CD8-positive, alpha-beta memory T cell (primary cell): Measurements from ENCODE around the gene HUNK. TPM values are rescaled to one million over a fixed set of nuclear protein-coding genes. Genes with fewer than 3 reads are reported as not detected.

ENCODE experiments used
- CTCF ChIA-PET: fragments of 350-600 bp; sonication (Branson Sonifier 250); formaldehyde crosslinking; loops from one replicate; lab custom pipeline; 2021; ENCODE audit warnings: antibody characterized with exemption; lab: Charles Lee
- POLR2A ChIA-PET: fragments of 350-600 bp; sonication (Branson Sonifier 250); formaldehyde crosslinking; loops from one replicate; lab custom pipeline; 2021; ENCODE audit warnings: antibody characterized with exemption; lab: Charles Lee
- DNase-seq, 5 donors: peaks; one replicate each; pipeline versions ENCODE4 v3.0.0 to v3.0.0-alpha.2; 2020 to 2022; ENCODE audit warnings: mixed read lengths in 1 of 5
- H3K27ac ChIP-seq: one replicate; pipeline ENCODE4 v1.7.0; 2013; ENCODE audit warnings: low read depth, mild to moderate bottlenecking, low read length, moderate library complexity
- H3K27me3 ChIP-seq: 2 replicates; pipeline ENCODE4 v1.7.0; 2013; ENCODE audit warnings: low read length, mild to moderate bottlenecking; ENCODE audit not compliant: insufficient read depth, poor library complexity, severe bottlenecking
- H3K36me3 ChIP-seq: 2 replicates; pipeline ENCODE4 v1.7.0; 2013; ENCODE audit warnings: mild to moderate bottlenecking, low read length, moderate library complexity; ENCODE audit not compliant: insufficient read depth
- H3K4me1 ChIP-seq: 2 replicates; pipeline ENCODE4 v1.7.0; 2013; ENCODE audit warnings: mild to moderate bottlenecking, low read length, moderate library complexity; ENCODE audit not compliant: insufficient read depth
- H3K4me3 ChIP-seq: 2 replicates; pipeline ENCODE4 v1.7.0; 2013; ENCODE audit warnings: mild to moderate bottlenecking, low read length
- H3K9me3 ChIP-seq: 2 replicates; pipeline ENCODE4 v1.7.0; 2013; ENCODE audit warnings: mild to moderate bottlenecking, low read length
- H3K27ac Mint-ChIP-seq, 8 donors: one replicate each; pipeline ENCODE4 v1.8.0; 2020 to 2021; ENCODE audit warnings: mixed read lengths in 8 of 8, mild to moderate bottlenecking in 6 of 8, inconsistent platforms in 3 of 8, moderate library complexity in 3 of 8
- H3K27me3 Mint-ChIP-seq, 2 donors: one replicate each; pipeline ENCODE4 v1.8.0; 2020 to 2021; ENCODE audit warnings: mixed read lengths in 2 of 2, mild to moderate bottlenecking in 1 of 2, moderate library complexity in 1 of 2
- H3K36me3 Mint-ChIP-seq, 3 donors: one replicate each; pipeline ENCODE4 v1.8.0; 2020 to 2021; ENCODE audit warnings: mixed read lengths in 3 of 3, inconsistent platforms in 1 of 3, mild to moderate bottlenecking in 1 of 3
- H3K4me1 Mint-ChIP-seq, 3 donors: one replicate each; pipeline ENCODE4 v1.8.0; 2020 to 2021; ENCODE audit warnings: mixed read lengths in 3 of 3, inconsistent platforms in 1 of 3, mild to moderate bottlenecking in 1 of 3
- H3K4me3 Mint-ChIP-seq, 7 donors: one replicate each; pipeline ENCODE4 v1.8.0; 2020 to 2021; ENCODE audit warnings: mixed read lengths in 7 of 7, mild to moderate bottlenecking in 6 of 7, moderate library complexity in 4 of 7, inconsistent platforms in 2 of 7
- H3K9me3 Mint-ChIP-seq, 5 donors: one replicate each; pipeline ENCODE4 v1.8.0; 2020 to 2022; ENCODE audit warnings: mixed read lengths in 5 of 5, mild to moderate bottlenecking in 3 of 5, moderate library complexity in 2 of 5, inconsistent platforms in 1 of 5
- polyA plus RNA-seq: library from polyadenylated mRNA; unstranded; fragments of 300-500 nt; fragmentation: Illumina TruSeq; gene quantifications from one replicate; pipeline ENCODE4 v1.2.3, GENCODE V29; 2021
- total RNA-seq, 2 experiments: library from RNA; stranded (reverse); gene quantifications; one replicate each; pipeline ENCODE4 v1.2.3, GENCODE V29; 2021

Gene HUNK
- total and polyA plus RNA-seq, 3 experiments from 2014 or later = 0.02 to 0.20 (median 0.06) TPM

DNA sequence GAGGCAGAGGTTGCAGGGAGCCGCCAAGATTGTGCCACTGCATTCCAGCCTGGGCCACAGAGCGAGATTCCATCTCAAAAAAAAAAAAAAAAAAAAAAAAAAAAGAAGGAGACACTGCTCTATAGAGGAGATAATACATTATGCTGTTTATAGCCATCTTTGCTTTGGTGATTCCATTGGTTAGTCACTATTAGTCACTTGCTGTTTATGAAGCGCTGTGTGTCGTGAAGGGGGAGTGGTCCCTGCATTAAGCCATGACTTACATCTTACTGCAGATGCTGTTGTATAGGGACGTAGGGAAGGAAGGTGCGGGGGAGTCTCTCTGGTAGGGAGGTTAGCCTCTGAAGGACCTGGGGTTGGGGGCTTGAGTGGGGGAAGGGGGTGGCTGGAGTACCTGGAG is 48.3 kb downstream of the HUNK start:
- no peaks in the 10 kb centered on the region for H3K4me1 Mint-ChIP-seq
- Histone ChIP-seq H3K36me3 (no peaks in the 10 kb centered on the region), H3K27me3 (no peaks in the 10 kb centered on the region), H3K9me3 (no peaks in the 10 kb centered on the region), H3K4me1 (no peaks in the 10 kb centered on the region), H3K27ac (no peak overlapping the region), H3K4me3 (no peak overlapping the region)
- H3K9me3 Mint-ChIP-seq = peaks cover 0 to 7% (median 0%) of the 10 kb centered on the region in 5 donors
- no peak overlapping the region for H3K27ac Mint-ChIP-seq
- peaks cover 1 to 3% of the 10 kb centered on the region in 2 donors for H3K27me3 Mint-ChIP-seq
- ChIA-PET CTCF (no interaction called here), POLR2A (no interaction called here)
- no peak overlapping the region for H3K4me3 Mint-ChIP-seq
- DNase-seq = no peak
- no peaks in the 10 kb centered on the region for H3K36me3 Mint-ChIP-seq

DNA sequence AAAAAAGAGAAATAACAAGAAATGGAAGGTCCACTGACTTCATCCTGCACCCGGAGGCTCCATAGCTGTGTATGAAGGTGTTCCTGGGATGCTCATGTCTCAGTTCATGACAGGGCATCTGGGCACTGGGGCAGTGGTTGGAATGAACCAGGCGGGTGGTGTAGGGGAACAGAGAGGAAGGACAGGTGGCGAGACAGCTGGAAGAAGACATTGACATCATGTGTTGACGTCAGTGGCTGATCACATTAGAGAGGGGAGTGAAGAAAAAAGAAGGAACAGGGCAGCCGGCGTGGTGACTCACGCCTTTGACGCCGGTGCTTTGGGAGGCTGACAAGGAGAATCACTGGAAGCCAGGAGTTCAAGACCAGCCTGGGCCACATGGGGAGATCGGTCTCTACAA is 50.1 kb downstream of the HUNK start:
- Histone ChIP-seq H3K27ac (no peak overlapping the region), H3K9me3 (no peaks in the 10 kb centered on the region), H3K27me3 (no peaks in the 10 kb centered on the region), H3K4me3 (no peak overlapping the region), H3K4me1 (no peaks in the 10 kb centered on the region), H3K36me3 (no peaks in the 10 kb centered on the region)
- ChIA-PET POLR2A (no interaction called here), CTCF (no interaction called here)
- Mint-ChIP-seq H3K4me1 (no peaks in the 10 kb centered on the region), H3K4me3 (no peak overlapping the region), H3K9me3 (peaks cover 3 to 10% (median 3%) of the 10 kb centered on the region in 5 donors), H3K27me3 (peaks cover 0 to 3% of the 10 kb centered on the region in 2 donors), H3K27ac (no peak overlapping the region), H3K36me3 (no peaks in the 10 kb centered on the region)
- DNase-seq = no peak

DNA sequence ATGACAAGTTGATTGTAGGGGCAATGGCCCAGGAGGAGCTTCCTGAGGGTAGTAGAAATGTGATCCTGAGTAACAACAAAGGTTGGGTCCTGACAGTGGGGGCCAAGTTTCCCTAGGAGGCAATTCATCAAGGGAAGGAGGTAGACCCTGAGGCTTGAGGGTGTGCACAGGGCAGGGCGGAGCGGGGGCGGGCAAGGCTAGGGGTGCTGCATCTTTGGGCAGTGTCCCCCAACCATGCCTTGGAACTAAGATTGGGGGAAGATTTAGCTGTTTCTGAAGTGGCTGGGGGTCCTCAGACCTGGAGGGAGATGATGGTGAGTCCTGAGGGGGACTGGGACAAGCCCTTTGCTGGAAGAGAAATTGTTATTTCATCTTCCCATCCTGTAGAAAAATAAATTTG is 50.9 kb downstream of the HUNK start:
- POLR2A ChIA-PET = no interaction called here
- Histone ChIP-seq H3K27ac (no peak overlapping the region), H3K9me3 (no peaks in the 10 kb centered on the region), H3K4me3 (no peak overlapping the region), H3K36me3 (no peaks in the 10 kb centered on the region), H3K4me1 (no peaks in the 10 kb centered on the region), H3K27me3 (no peaks in the 10 kb centered on the region)
- CTCF ChIA-PET = no interaction called here
- peaks cover 3 to 8% (median 4%) of the 10 kb centered on the region in 5 donors for H3K9me3 Mint-ChIP-seq
- DNase-seq = no peak
- peaks cover 0 to 3% of the 10 kb centered on the region in 2 donors for H3K27me3 Mint-ChIP-seq
- no peak overlapping the region for H3K27ac Mint-ChIP-seq
- H3K36me3 Mint-ChIP-seq = no peaks in the 10 kb centered on the region
- H3K4me1 Mint-ChIP-seq = no peaks in the 10 kb centered on the region
- no peak overlapping the region for H3K4me3 Mint-ChIP-seq

DNA sequence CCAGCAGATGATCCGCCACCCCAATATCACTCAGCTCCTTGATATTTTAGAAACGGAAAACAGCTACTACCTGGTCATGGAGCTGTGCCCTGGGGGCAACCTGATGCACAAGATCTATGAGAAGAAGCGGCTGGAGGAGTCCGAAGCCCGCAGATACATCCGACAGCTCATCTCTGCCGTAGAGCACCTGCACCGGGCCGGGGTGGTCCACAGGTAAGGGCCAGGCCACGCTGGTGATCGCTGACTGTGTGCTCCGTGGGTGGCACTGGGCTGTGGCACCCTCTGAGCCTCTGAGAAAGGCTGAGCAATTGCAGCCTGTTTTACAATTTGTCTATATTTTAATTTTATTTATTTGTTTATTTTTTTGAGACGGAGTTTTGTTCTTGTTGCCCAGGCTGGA is 51.7 kb downstream of the HUNK start:
- DNase-seq = no peak
- H3K4me1 ChIP-seq = no peaks in the 10 kb centered on the region
- Mint-ChIP-seq H3K4me3 (no peak overlapping the region), H3K9me3 (peaks cover 3 to 7% (median 4%) of the 10 kb centered on the region in 5 donors), H3K27me3 (peaks cover 0 to 2% of the 10 kb centered on the region in 2 donors), H3K27ac (no peak overlapping the region), H3K4me1 (no peaks in the 10 kb centered on the region), H3K36me3 (no peaks in the 10 kb centered on the region)
- no peak overlapping the region for H3K27ac ChIP-seq
- H3K9me3 ChIP-seq = no peaks in the 10 kb centered on the region
- ChIA-PET POLR2A (no interaction called here), CTCF (no interaction called here)
- no peaks in the 10 kb centered on the region for H3K27me3 ChIP-seq
- H3K4me3 ChIP-seq = no peak overlapping the region
- H3K36me3 ChIP-seq = no peaks in the 10 kb centered on the region

DNA sequence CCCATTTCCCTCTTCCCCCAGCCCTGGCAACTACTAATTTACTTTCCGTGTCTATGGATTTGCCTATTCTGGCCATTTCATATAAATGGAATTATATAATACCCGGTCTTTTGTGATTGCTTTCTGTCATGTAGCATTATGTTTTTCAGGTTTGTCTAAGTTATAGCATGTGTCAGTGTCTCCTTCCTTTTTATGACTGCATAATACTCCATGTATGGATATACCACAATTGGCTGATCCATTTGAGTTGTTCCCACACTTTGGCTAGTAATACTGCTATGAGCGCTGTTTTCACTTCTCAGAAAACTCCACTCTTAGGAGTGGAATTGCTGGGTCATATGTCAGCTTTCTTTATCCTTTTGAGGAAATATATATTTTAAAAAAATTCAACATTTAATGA is 53.7 kb downstream of the HUNK start:
- no peaks in the 10 kb centered on the region for H3K4me1 Mint-ChIP-seq
- Histone ChIP-seq H3K9me3 (no peaks in the 10 kb centered on the region), H3K4me1 (no peaks in the 10 kb centered on the region), H3K27me3 (no peaks in the 10 kb centered on the region), H3K36me3 (no peaks in the 10 kb centered on the region), H3K4me3 (no peak overlapping the region), H3K27ac (no peak overlapping the region)
- ChIA-PET CTCF (no interaction called here), POLR2A (no interaction called here)
- peak overlapping the region in 1 of 8 donors; percentile 67 for H3K27ac Mint-ChIP-seq
- DNase-seq = no peak
- peaks cover 3 to 8% of the 10 kb centered on the region in 2 donors for H3K27me3 Mint-ChIP-seq
- no peaks in the 10 kb centered on the region for H3K36me3 Mint-ChIP-seq
- peaks cover 3 to 6% (median 4%) of the 10 kb centered on the region in 5 donors for H3K9me3 Mint-ChIP-seq
- no peak overlapping the region for H3K4me3 Mint-ChIP-seq

DNA sequence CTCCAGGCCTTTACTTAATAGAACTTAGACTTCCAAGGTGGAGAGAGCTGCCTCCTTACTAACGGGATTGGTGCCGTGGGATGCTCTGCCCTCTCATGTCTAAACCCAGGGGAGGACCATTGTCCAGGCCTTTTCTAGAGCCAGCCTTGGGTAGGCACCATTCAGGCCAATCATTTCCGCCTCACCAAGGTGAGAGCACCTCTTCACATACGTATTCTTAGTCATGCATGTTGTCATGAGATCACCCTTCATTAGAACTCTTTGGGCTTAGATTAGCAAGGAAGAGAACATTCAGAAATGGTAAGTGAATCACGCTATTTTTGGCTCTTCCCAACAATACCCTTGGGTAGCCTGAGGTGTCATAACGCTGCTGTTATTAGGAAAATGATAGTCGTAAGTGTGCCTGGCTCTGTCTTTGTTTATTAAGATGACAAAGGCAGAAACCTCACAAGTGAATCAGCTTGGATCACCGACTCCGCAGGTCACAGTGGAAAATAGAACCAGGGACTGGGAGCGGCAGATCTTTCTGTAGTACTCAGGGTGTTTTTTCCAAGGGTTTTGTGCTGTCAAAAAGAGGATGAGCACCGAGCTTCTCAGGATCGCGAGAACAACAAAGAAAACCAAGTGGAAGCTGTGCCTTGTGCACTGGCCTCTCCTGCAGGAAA is 55.0 kb downstream of the HUNK start:
- Histone ChIP-seq H3K4me1 (no peaks in the 10 kb centered on the region), H3K9me3 (no peaks in the 10 kb centered on the region), H3K36me3 (no peaks in the 10 kb centered on the region), H3K4me3 (no peak overlapping the region), H3K27me3 (no peaks in the 10 kb centered on the region), H3K27ac (no peak overlapping the region)
- POLR2A ChIA-PET = no interaction called here
- Mint-ChIP-seq H3K27ac (no peak overlapping the region), H3K27me3 (peaks cover 6 to 15% of the 10 kb centered on the region in 2 donors), H3K36me3 (no peaks in the 10 kb centered on the region), H3K9me3 (peaks cover 3 to 7% (median 4%) of the 10 kb centered on the region in 5 donors), H3K4me1 (no peaks in the 10 kb centered on the region), H3K4me3 (no peak overlapping the region)
- CTCF ChIA-PET = no interaction called here
- DNase-seq = no peak

DNA sequence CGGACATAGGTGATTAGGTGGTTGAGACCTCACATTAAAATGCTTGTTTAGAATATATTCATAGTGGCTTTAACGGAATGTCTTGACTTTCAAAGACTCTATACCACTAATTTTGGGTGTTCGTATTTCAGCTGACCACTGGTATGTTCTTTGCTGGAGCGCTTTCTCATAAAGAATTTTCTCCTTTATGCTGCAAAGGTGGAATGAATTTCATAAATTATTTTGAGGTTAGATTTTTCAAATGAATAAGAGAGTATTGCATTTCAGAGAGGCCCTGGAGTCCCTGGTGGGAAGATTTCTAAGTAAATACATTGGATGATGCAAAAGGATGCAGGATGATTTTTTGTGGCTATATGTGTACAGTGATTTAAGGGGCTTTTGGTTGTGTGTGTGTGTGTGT is 55.8 kb downstream of the HUNK start:
- peaks cover 7 to 15% of the 10 kb centered on the region in 2 donors for H3K27me3 Mint-ChIP-seq
- H3K27ac ChIP-seq = no peak overlapping the region
- H3K9me3 Mint-ChIP-seq = peaks cover 3 to 7% (median 3%) of the 10 kb centered on the region in 5 donors
- no peaks in the 10 kb centered on the region for H3K36me3 Mint-ChIP-seq
- DNase-seq = no peak
- no peaks in the 10 kb centered on the region for H3K4me1 Mint-ChIP-seq
- ChIA-PET POLR2A (no interaction called here), CTCF (no interaction called here)
- H3K4me3 Mint-ChIP-seq = no peak overlapping the region
- H3K4me1 ChIP-seq = no peaks in the 10 kb centered on the region
- no peak overlapping the region for H3K27ac Mint-ChIP-seq
- H3K9me3 ChIP-seq = no peaks in the 10 kb centered on the region
- no peaks in the 10 kb centered on the region for H3K36me3 ChIP-seq
- no peak overlapping the region for H3K4me3 ChIP-seq
- no peaks in the 10 kb centered on the region for H3K27me3 ChIP-seq

DNA sequence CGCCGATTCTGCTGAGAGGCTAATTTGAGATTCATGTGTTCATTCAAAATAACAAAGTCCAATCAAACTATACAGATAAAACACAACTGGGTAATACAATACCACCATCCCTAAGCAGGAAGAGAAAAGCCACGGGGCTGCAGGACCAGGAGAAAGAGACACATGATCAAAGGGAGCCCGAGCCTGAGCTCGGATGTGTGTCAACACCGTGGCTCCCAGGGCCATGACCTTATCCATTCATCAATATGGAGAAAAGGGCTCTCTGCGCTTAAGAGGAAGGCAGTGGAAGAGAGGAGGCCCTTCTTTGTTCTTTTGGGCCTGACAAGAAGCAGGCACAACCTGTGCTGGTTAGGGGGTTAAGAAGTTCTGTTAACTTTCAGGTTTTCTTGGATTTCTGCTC is 56.7 kb downstream of the HUNK start:
- ChIA-PET POLR2A (no interaction called here), CTCF (no interaction called here)
- peaks cover 13 to 15% of the 10 kb centered on the region in 2 donors for H3K27me3 Mint-ChIP-seq
- H3K9me3 ChIP-seq = no peaks in the 10 kb centered on the region
- H3K27ac ChIP-seq = no peak overlapping the region
- no peaks in the 10 kb centered on the region for H3K4me1 Mint-ChIP-seq
- H3K4me3 ChIP-seq = no peak overlapping the region
- peaks cover 3 to 7% (median 3%) of the 10 kb centered on the region in 5 donors for H3K9me3 Mint-ChIP-seq
- H3K36me3 ChIP-seq = no peaks in the 10 kb centered on the region
- peak overlapping the region in 1 of 8 donors; percentile 31 for H3K27ac Mint-ChIP-seq
- H3K4me1 ChIP-seq = no peaks in the 10 kb centered on the region
- H3K36me3 Mint-ChIP-seq = no peaks in the 10 kb centered on the region
- no peak overlapping the region for H3K4me3 Mint-ChIP-seq
- DNase-seq = no peak
- no peaks in the 10 kb centered on the region for H3K27me3 ChIP-seq
